Activated CD4-positive, CD25-positive, alpha-beta regulatory T cell treated with anti-CD3 and anti-CD28 coated beads, Interleukin-2, amount 50 U/mL, for 72 hours (primary cell): ENCODE results near the gene ANKRD52.

ENCODE experiments used
- DNase-seq: peaks from one replicate; pipeline ENCODE4 v3.0.0; 2021

Gene ANKRD52

DNA sequence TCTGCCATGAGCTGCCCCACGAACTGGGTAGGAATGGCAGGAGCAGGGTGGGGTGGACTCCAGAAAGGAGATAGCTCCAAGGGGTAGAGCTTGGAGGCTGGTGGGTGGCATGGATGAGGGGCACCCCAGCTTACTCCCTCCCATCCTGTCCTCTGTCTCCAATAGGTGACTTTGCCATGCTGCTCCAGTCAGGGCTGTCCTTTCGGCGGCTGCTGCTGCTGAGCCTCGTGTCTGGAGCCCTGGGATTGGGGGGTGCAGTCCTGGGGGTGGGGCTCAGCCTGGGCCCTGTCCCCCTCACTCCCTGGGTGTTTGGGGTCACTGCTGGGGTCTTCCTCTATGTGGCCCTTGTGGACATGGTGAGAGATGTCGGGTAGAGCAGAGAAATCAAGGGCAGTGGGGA lies 21.2 kb downstream of the ANKRD52 start:
- DNase-seq = no peak

DNA sequence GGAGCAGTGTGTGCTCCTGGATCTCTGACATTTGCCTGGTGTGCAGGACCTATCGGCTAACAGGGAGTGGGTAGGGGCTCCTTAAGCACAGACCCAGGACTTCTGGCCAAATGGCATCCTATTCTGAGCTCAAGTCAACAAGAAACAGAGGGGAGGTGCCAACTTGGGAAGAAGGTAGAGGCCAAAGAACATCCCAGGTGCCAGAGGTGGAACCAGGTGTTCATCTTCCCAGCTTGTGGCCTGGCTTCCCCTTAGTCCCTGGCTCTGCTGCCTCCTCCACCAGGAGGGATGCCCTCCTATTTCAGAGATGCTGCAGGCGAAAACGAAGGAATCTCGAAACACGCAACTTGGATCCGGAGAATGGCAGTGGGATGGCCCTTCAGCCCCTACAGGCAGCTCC lies 22.1 kb downstream of the ANKRD52 start:
- DNase-seq = no peak

DNA sequence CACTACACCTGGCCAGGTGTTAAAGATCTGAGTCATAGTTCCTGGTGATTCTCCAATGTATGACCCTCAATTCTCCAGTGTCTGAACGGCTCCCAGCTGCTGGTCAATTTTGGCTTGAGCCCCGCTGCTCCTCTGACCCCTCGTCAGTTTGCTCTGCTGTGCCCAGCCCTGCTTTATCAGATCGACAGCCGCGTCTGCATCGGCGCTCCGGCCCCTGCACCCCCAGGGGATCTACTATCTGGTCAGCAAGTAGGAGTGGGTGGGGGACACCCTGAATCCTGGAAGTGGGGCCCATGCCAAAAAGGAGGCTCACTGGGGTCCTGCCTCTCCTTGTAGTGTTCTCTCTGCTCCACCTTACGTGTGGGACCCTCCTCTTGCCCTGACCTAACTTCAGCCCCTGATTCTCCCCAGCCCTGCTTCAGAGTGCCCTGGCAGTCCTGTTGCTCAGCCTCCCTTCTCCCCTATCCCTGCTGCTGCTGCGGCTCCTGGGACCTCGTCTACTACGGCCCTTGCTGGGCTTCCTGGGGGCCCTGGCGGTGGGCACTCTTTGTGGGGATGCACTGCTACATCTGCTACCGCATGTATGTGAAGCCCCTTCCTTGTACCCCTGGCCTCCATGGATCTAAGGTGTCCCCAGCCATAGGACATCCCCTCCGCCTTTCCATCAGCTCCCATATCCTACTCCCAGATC lies 23.3 kb downstream of the ANKRD52 start:
- no peak for DNase-seq

DNA sequence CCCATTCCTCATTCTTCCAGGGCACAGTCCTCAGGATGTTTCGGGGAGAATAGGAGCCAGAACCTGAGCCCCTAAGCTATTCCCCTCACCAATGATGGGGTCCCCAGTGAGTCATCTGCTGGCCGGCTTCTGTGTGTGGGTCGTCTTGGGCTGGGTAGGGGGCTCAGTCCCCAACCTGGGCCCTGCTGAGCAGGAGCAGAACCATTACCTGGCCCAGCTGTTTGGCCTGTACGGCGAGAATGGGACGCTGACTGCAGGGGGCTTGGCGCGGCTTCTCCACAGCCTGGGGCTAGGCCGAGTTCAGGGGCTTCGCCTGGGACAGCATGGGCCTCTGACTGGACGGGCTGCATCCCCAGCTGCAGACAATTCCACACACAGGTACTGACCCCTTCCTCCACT lies 27.0 kb downstream of the ANKRD52 start:
- no peak for DNase-seq

DNA sequence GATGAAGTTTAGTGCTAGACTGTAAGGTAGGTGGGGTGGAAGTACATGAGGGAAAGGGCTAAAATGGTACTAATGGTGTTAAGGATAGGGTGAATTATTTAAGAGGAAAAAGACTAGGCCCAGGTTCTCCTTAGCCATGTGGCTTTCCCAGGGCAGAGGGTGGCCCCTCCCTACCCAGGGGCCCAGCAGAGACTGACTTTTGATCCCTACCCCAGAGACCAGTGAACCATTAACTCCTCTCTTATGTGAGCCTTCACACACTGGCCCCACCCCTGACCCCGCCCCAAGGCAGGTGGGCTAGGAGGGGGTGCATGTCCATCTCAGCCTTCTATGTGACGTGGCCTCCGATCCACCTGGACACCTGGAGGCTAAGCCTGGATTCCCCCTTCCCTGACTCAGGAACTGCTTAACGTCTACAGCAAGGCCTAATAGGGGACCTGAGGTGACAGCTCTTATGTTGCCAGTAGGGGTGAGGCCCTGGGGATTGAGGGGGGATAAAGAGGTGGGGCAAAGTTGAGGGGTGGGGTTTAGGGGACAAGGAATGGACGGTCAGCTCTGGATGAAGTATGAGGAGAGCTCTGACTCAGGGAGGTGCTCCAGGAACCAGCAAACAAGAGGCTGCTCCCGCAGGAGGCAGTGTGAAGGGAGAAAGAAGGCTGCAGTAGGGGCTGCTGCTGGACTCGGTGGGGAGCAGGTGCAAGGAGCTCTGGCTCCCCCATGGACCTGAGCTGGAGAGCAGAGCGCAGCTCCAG lies 27.6 kb downstream of the ANKRD52 start:
- DNase-seq = no peak

DNA sequence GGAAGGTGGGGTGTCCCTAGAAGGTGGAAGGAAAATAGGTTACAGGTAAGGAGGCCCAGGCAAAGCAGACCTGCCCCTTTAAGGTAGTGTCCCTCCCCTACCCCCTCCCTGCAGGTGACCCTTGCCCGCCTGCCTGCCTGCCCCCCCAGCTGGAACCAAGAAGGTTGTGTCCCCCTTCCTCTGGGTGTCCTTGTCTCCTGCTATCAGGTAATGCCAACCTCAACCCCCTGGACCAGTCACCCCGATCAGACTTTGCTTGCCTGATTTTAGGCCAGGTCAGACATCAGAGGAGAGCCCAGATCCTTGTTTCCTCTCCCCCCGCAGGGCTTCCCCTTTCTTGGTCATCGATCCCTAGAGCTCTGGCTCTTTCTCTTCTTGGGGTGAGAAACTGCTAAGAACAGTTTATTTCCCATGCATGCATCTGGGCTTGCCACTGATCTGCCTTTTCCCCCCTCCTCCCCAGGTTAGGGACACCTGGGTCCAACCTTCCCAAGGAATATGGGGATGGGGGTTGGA lies 28.2 kb downstream of the ANKRD52 start, which contains the start of gene SLC39A5:
Gene SLC39A5 (plus strand): TSS at position 136 of the 516 bp plus-strand sequence. CDS start 1,224 bp downstream, outside the sequence.
- DNase-seq = no peak

DNA sequence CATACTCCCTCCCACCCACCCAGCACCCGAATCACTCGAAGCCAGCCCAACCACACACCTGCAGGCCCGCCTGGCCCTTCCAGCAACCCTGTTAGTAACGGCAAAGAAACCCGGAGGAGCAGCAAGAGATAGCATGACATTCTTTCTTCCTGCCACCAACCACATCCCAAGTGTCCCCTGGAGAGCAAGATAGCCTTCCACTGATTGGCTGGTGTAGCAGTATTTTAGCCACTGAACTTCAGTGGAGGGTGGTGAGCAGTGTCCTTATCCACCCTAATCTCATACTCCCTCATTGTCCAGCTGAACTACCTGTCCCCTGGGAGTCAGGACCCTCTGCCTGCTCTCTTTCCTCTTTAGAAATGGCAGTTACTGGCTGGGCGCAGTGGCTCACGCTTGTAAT lies 29.1 kb downstream of the ANKRD52 start:
- no peak for DNase-seq

DNA sequence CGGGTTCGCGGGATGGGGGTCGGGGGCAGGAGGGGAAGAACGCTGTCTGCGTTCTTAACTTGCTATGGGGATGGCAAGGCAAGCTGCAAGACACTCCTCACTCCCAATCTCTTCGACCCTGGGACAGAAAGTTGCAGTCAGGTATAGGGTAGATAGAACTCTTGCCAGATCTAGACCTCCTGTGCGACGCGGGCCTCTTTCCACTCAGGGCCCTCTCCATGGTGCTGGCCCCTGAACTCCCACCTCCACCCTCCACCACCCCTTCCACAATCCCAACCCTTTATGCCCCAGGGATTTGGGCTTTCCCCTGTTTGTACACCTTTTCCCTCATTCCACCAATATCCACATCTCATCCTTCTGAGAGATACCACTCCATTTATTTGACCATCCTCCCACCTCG lies 33.2 kb downstream of the ANKRD52 start:
- DNase-seq = no peak

DNA sequence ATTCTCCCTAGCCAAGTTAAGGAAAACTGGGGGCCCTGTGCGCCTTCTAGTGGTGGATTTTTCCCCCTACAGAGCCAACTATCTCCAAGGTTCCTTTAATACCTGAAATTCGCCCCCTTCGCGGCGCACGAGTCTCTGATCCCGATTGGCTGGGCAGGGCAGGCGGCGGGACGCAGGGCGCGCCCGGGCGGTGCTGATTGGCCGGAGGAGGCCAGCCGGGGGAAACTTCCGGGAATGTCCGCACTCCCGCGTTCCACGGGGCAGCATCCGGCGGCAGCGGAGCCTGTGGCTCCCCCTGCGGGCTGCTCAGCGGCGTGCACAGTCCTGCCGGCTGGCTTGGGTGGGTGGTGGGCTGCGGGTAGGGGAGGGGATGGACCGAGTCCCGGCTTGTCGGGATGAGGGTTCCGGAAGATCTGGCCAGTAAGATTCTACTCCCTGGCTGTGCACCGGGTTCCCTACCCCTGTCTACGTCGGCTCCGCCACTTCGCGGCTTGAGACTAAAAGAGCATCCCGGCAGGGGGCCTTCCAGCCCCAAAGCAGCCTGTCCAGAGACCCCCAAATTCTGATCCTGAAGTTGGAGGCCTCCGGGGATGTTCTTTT lies 34.0 kb downstream of the ANKRD52 start, which contains the start of gene NABP2:
Gene NABP2 (plus strand): TSS at position 241 of the 600 bp plus-strand sequence. CDS start 515 bp downstream, outside the sequence.
- peak; percentile 91 for DNase-seq

DNA sequence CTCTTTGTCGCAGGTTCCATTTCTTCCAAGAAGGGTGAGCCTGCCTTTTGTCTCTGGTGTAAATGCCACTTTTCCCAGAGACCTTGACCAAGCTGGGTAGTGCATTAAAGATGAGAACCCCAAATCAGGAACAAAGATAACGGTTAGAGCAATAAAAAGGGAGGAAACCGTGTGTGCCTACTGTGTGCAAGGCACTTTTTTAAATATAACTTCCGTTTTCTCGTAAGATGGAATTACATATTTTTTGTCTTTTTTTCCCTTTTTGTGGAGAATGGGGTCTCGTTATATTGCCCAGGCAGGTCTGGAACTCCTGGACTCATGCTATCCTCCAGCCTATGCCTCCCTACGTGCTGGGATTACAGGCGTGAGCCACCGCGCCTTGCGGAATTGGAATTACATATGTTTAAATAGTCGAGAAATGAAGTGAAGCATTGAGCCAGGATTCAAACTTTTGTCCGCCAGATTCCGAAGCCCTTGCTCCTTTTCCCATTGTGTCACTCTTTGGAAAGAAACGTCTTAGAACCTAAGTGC lies 34.5 kb downstream of the ANKRD52 start:
- DNase-seq = no peak

DNA sequence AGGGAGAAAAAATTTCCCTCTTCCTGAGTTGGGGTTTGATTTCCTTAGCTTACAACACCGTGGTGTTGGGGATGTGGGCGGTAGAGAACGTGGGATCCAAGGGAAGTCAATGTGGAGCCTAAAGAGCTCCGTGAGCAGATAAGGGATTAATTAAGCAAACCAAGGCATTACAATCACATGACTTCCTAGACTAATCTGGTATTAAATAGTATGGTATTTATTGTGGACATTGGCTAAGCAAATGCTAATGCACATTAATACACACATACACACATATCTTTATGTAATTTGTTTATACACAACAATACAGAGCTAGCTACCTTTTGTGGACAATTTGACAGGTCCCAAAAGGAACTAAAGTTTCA lies 35.7 kb downstream of the ANKRD52 start:
- no peak for DNase-seq

DNA sequence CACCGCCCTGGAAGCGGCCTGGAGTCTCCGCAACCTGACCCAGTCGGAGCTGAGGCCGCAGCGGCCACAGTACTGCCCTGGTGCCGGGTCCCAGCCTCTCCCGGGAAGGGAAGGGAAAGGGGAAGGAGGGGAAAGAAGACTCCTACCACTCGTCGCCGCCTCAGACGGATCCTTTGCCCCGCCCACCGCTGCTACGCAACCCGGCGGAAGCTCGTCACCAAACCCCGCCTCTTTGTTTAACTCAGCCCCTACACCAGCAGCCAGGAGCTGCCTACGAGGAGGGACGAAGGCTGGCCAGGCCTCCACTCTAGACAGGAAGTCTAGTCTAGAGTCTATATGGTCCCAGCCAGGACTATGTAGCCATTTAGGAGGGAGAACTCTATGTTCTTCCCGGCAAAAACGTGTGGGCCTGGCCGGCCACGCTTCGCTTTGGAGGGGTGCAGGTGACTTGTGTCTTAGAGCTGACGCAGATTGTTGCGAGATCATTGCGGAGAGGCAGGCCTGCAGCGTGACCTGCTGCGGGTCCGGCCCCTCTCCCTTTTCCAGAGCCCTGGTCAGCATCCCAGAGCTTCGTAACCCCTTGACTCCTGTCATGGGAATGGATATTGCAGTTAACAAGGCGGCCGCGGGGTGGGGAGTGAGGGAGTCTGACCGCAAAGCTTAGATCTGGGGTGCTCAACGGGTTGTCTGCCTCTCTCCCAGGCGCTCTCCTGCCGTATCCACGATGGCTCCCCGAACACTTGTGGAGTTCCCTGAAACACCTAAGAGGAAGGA lies 36.2 kb downstream of the ANKRD52 start, which contains the start of gene RNF41:
Gene RNF41 (minus strand): TSS at position 166 of the 774 bp plus-strand sequence. CDS start 7,875 bp downstream, outside the sequence.
- peak; percentile 91 for DNase-seq

DNA sequence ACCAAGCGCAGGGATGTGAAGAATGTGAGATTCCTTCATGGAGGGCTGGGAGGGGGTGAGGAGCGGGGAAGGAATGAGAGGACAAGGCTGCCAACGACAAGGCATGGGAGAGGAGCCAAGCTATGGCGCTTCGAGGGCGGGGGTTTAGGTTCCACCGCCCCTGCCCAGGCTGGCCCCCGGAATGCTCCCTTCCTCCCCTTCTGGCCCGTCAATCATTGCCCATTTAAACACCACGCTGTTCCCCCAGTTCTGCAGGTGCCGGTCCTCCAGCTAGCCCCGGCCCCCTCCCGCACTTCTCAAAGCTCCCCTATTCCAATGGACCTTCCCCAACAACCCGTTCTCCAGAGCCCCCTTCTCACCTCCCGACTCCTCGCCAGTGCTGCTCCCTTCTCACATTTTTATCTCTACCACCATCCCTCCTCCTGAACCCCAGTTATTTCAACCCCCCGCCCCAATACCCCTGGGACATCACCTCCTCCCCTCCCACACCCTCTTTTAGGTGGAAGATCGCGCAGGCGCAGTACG lies 36.9 kb downstream of the ANKRD52 start:
- no peak for DNase-seq

DNA sequence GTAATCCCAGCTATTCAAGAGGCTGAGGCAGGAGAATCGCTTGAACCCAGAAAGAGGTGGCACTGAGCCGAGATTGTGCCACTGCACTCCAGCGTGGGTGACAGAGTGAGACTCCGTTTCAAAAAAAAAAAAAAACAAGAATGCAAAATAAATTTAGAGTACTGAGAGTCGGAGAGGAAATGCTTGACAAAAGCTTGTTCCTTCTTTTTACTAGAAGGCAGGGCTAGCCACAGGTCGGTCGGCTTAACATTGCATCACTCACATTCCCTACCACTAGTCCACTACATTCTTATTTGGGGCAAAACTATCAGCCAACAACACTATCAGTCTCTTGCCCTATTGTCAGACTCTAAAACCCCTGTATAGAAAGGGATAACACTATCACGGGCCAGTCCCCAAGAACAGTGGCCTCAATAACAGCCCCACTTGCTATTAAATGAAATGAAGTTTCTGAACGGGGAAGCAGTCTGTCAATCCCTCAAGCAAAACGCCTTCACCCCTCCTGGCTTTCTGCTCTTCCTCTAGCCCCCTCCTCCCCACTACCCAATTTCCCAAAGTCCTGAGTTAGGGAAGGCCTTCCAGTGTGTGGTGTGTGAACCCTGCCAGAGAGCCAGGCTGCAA lies 37.5 kb downstream of the ANKRD52 start:
- DNase-seq = no peak

DNA sequence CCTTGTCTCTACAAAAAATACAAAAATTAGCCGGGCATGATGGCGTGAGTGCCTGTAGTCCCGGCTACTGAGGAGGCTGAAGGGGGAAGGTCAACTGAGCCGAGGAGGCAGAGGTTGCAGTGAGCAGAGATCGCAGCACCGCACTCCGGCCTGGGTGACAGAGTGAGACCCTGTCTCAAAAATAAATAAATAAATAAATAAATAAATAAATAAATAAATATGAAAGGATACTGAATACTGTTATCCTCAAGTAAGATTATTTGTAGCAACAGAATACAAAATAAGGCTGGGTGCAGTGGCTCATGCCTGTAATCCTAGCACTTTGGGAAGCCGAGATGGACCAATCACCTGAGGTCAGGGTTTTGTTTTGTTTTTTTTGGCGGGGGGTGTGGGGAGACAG lies 38.3 kb downstream of the ANKRD52 start:
- no peak for DNase-seq

DNA sequence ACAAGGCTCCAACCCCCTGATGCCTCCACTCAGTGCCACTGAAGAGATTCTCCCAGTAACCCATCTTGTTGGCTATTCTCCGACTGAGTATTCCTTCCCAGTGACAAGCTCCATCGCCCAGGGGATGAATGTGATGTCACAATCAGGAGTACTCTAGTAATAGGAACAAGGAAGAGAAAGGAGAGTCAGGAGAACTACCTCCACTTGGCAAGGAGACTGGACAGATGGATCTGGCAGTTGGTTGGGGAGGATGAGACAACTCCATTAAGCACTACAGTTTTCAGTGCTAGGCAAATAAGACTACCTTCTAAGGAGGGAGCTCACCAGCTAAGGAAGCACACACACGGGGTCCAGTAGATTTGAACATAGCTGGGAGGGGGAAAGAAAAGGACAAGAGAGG lies 41.7 kb downstream of the ANKRD52 start:
- no peak for DNase-seq

DNA sequence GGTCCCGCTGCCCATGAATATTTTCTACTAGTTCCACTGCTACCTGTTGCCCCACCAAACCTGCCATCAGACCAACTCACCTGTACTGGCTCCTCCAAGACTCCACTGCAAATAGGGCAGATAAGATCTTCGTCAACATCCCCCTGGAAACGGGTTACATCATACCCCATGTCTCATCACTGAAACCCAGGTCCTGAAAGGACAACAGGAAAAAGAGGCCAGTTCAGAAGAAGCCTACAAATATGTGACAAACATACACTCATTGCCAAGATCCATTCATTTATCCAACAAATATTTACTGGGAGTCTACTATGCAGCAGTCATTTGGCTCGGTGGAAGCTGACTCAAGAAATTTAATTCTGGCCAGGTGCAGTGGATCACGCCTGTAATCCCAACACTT lies 44.3 kb downstream of the ANKRD52 start:
- no peak for DNase-seq

DNA sequence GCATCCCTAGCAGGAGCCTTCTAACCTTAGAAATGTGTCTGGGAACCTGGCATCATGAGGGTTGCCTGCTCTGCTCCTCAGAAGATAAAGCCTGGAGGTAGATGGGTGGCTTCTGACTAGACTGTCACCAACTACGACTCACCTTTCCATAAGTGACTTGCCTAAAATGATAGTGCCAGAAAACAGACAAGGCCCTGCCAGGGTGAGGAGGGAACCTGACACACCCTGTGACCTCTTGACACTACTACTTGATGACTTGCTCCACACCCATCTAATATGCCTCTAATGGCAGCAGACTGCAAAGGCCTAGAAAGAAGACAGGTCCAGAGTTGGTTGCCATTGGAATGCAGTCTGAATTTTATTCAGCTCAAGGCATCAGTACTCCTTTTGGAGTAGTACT lies 45.8 kb downstream of the ANKRD52 start:
- no peak for DNase-seq

DNA sequence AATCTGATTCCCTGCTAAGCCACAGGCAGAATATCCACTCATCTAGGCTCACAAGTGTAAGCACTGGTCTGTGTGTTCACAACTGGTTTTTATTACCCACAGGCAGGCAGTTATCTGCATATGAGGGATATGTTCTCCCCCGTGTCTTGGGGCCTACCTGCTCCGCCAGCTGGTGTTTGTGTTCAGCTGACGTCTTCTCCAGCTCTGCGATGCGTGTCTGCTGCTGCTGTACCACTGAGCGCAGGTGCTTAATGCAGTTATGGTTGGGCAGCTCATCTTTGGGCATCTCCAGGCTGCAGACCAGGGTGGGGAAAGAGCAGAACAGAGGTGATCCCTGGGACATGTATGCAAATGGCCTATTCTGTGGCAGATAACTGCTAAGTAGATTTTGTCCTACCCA lies 50.2 kb downstream of the ANKRD52 start:
- no peak for DNase-seq

DNA sequence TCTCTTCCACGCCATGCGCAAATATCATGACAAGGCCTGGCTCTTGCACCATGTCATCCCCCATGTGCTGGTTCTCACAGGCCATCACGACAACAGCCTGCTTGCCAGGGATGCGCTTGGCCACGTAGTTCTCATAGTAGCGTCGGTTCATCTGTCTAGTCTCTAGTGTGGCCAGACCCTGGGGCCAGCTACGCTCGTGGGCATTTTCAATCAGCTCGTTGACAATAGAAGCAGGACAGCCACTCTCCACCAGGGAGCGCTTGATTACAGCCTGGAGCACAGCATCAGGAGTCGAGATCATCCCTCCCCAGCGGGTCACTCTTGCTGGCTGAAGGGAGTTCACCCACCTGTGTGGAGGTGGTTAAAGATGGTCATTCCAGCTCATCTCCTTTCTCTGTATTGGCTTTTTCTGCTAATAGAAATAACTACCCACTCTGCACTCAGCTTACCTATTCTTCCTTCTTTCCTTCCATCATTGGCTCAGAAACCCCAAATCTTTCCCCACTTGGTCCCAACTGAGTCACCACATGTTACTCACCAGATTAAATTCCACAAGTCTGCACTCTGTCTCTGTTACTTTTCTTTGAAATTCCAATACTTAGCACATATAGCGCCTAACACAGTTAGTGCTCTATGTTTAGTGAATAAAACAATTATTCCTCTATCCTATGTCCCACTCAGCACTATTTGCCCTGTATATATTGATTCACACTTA lies 51.6 kb downstream of the ANKRD52 start:
- no peak for DNase-seq

DNA sequence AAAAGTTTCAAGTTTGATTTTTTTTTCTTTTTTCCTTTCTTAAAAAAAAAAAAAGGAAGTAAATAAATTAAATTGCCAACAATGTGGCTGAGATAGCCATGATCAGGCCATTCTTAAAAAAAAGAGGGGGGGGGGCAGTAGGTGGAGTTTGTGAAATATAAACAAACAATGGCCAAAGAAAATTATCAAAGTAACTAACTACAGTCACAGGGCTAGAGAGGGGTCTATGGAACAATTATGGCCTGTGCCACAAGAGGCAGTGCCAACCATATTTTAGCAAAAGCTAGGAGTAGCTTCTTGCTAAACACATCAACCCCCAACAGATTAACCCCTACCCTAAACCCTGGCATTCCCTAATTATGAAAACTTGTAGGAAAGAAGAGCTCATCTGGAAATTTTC lies 52.7 kb downstream of the ANKRD52 start:
- DNase-seq = no peak
